ENCODE results near the gene CCDC141.

CCDC141 gene

GRCh38 chr2:178833382-178833781 lies 216.6 kb downstream of the CCDC141 start:
- no peak for TF ChIP-seq CTCF (IDR thresholded peaks at IDR 0.05; ENCODE audit: low read depth, low read length, missing control alignments)
- in situ Hi-C loops (cut with HindIII; ENCODE audit: low sequenced_read_pairs): no loop called here
- no peak for DNase-seq (ENCODE audit: low read depth)

GRCh38 chr2:178830451-178830850 lies 219.5 kb downstream of the CCDC141 start:
- TF ChIP-seq CTCF (IDR thresholded peaks at IDR 0.05; ENCODE audit: low read depth, low read length, missing control alignments): no peak
- in situ Hi-C loops (cut with HindIII; ENCODE audit: low sequenced_read_pairs): no loop called here
- no peak for DNase-seq (ENCODE audit: low read depth)
- H3K4me3 ChIP-seq (ENCODE audit: low read depth, low read length): no peak overlapping the region

More at GRCh38 chr2:178833382-178833781, 216.6 kb downstream of the CCDC141 start:
- H3K4me3 ChIP-seq (ENCODE audit: low read depth, low read length): no peak overlapping the region

GRCh38 chr2:178829981-178830380 lies 220.0 kb downstream of the CCDC141 start:
- no peak for TF ChIP-seq CTCF (IDR thresholded peaks at IDR 0.05; ENCODE audit: low read depth, low read length, missing control alignments)
- in situ Hi-C loops (cut with HindIII; ENCODE audit: low sequenced_read_pairs): no loop called here
- no peak overlapping the region for H3K4me3 ChIP-seq (ENCODE audit: low read depth, low read length)
- no peak for DNase-seq (ENCODE audit: low read depth)

- in situ Hi-C loops (cut with HindIII; ENCODE audit: low sequenced_read_pairs): no loop called here
- no peak for DNase-seq (ENCODE audit: low read depth)
- no peak for TF ChIP-seq CTCF (IDR thresholded peaks at IDR 0.05; ENCODE audit: low read depth, low read length, missing control alignments)
Observed at GRCh38 chr2:178829299-178829960, 220.5 kb downstream of the CCDC141 start.

GRCh38 chr2:178828486-178828881 lies 221.5 kb downstream of the CCDC141 start:
- H3K4me3 ChIP-seq (ENCODE audit: low read depth, low read length): no peak overlapping the region
- no peak for TF ChIP-seq CTCF (IDR thresholded peaks at IDR 0.05; ENCODE audit: low read depth, low read length, missing control alignments)
- DNase-seq (ENCODE audit: low read depth): no peak
- in situ Hi-C loops (cut with HindIII; ENCODE audit: low sequenced_read_pairs): no loop called here

More at GRCh38 chr2:178829299-178829960, 220.5 kb downstream of the CCDC141 start:
- H3K4me3 ChIP-seq (ENCODE audit: low read depth, low read length): no peak overlapping the region

- in situ Hi-C loops (cut with HindIII; ENCODE audit: low sequenced_read_pairs): no loop called here
- DNase-seq (ENCODE audit: low read depth): no peak
- TF ChIP-seq CTCF (IDR thresholded peaks at IDR 0.05; ENCODE audit: low read depth, low read length, missing control alignments): no peak
- no peak overlapping the region for H3K4me3 ChIP-seq (ENCODE audit: low read depth, low read length)
Observed at GRCh38 chr2:178827739-178828485, 222.0 kb downstream of the CCDC141 start.
